ENCODE data around the gene ARMC12. TPM values are rescaled to one million over a fixed set of nuclear protein-coding genes. Genes with fewer than 3 reads are reported as not detected.
"Not testable (repeated sequence)": the region's sequence is repeated elsewhere in the genome, so short reads cannot be mapped to it uniquely, and the experiment has no call there.

Gene ARMC12
- total RNA-seq: 1 to 10 TPM in 1 of 3 donors, under 1 TPM in 2; 0.59 to 1.5 (median 0.64) TPM
- 0.36 TPM for total RNA-seq (2013)

DNA sequence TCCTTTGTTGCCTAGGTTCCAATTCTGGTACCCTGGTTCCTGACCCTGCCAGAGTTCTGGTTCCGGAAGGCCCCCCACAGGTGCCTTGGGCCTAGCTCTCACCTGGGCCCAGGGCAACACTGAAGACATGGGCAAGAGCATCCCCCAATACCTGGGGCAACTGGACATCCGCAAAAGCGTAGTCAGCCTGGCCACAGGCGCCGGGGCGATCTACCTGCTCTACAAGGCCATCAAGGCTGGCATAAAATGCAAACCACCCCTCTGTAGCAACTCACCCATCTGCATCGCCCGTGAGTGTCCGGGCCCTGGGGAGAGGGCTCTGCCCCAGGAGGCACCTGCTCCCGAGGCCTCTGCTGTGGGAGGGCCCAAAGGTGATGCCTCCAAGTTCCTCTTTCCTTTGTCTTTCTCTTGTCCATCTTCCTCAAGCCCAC lies at the start of gene ARMC12:
Gene ARMC12, plus strand, starts transcription at position 51 of the 431 bp plus-strand sequence. Its CDS starts 77 bp downstream, at position 128.
- peaks cover 35% of the 10 kb centered on the region for H3K4me1 ChIP-seq (ENCODE audit: control insufficient read depth, insufficient read depth, low read length)
- H3K27me3 ChIP-seq (ENCODE audit: control insufficient read depth, insufficient read depth, low read length): no peaks in the 10 kb centered on the region
- Mint-ChIP-seq H3K4me3 (peak within 1 kb of the TSS; percentile 35), H3K36me3 (no peaks in the 10 kb centered on the region), H3K27me3 (ENCODE audit: low read depth in 2 of 2) (no peaks in the 10 kb centered on the region), H3K9me3 (no peaks in the 10 kb centered on the region), H3K4me1 (peaks cover 26 to 31% of the 10 kb centered on the region in 2 donors), H3K27ac (peak within 1 kb of the TSS; percentile 42 to 80)
- no peaks in the 10 kb centered on the region for H3K9me3 ChIP-seq (ENCODE audit: control insufficient read depth, insufficient read depth, low read length)
- WGBS (ENCODE audit: insufficient coverage): 92% methylated on average over 10 of the region's 10 CpGs
- H3K36me3 ChIP-seq (ENCODE audit: control insufficient read depth, insufficient read depth, low read length): no peaks in the 10 kb centered on the region
- DNase-seq (no peak), ATAC-seq (no peak)
- no peak within 1 kb of the TSS for H3K27ac ChIP-seq (ENCODE audit: low read length)
- intact Hi-C loops (cut with micrococcal nuclease): loop anchor here (1.0 to 5.0 kb wide), 4 partner anchors 154 to 440 kb away; partner anchors contain the start of genes DEF6 and PPARD
- no peak for TF ChIP-seq CTCF (IDR thresholded peaks at IDR 0.05)
- H3K4me3 ChIP-seq (ENCODE audit: low read length): no peak within 1 kb of the TSS

- peak overlapping the region; percentile 58 for H3K27ac ChIP-seq (ENCODE audit: low read length)
- H3K4me1 Mint-ChIP-seq: peaks cover 17 to 22% of the 10 kb centered on the region in 2 donors
- H3K36me3 Mint-ChIP-seq: no peaks in the 10 kb centered on the region
- no peaks in the 10 kb centered on the region for H3K36me3 ChIP-seq (ENCODE audit: control insufficient read depth, insufficient read depth, low read length)
- no peaks in the 10 kb centered on the region for H3K27me3 ChIP-seq (ENCODE audit: control insufficient read depth, insufficient read depth, low read length)
- DNase-seq (peak; percentile 45 to 75), ATAC-seq (peak; percentile 29 to 47 (median 30))
- H3K27me3 Mint-ChIP-seq (ENCODE audit: low read depth in 2 of 2): no peaks in the 10 kb centered on the region
- no peaks in the 10 kb centered on the region for H3K9me3 Mint-ChIP-seq
- H3K4me3 ChIP-seq (ENCODE audit: low read length): peak overlapping the region; percentile 67
- intact Hi-C loops (cut with micrococcal nuclease): loop anchor here (2.0 kb wide), 1 partner anchor 19 kb away; no protein-coding TSS in a partner anchor
- peak overlapping the region; percentile 84 to 96 for H3K27ac Mint-ChIP-seq
- no peak for TF ChIP-seq CTCF (IDR thresholded peaks at IDR 0.05)
- peak overlapping the region; percentile 99 for H3K4me3 Mint-ChIP-seq
- H3K9me3 ChIP-seq (ENCODE audit: control insufficient read depth, insufficient read depth, low read length): no peaks in the 10 kb centered on the region
- H3K4me1 ChIP-seq (ENCODE audit: control insufficient read depth, insufficient read depth, low read length): peaks cover 6% of the 10 kb centered on the region
- WGBS (ENCODE audit: insufficient coverage): under 1% methylated on average over 100 of the region's 100 CpGs
Observed at GRCh38 chr6:35687658-35688604, 48.9 kb upstream of the ARMC12 start.

- peak within 1 kb of the TSS; percentile 84 to 96 for H3K27ac Mint-ChIP-seq
Observed at GRCh38 chr6:35688605-35689322, 48.1 kb upstream of the ARMC12 start, which contains the start of gene FKBP5. FKBP5 (minus strand) TSS chr6:35688915; CDS start chr6:35642824, 46,091 bp downstream.

DNA sequence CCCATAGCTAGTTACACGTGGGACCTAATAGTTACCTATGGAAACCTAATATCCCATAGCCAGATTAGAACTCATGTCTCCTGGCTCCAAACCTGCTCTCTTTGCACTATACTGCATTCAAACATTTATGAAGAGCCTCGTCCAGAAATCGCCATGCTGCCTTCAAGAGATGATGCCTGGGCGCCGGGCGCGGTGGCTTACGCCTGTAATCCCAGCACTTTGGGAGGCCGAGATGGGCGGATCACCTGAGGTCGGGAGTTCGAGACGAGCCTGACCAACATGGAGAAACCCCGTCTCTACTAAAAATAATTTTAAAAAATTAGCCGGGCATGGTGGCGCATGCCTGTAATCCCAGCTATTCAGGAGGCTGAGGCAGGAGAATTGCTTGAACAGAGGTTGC lies 46.8 kb upstream of the ARMC12 start:
- H3K4me3 ChIP-seq (ENCODE audit: low read length); DNase-seq; H3K4me1 ChIP-seq (ENCODE audit: control insufficient read depth, insufficient read depth, low read length); H3K36me3 Mint-ChIP-seq; H3K27me3 ChIP-seq (ENCODE audit: control insufficient read depth, insufficient read depth, low read length); H3K27ac Mint-ChIP-seq; H3K36me3 ChIP-seq (ENCODE audit: control insufficient read depth, insufficient read depth, low read length); intact Hi-C loops (cut with micrococcal nuclease); H3K9me3 Mint-ChIP-seq; H3K27me3 Mint-ChIP-seq (ENCODE audit: low read depth in 2 of 2); ATAC-seq; H3K27ac ChIP-seq (ENCODE audit: low read length); H3K9me3 ChIP-seq (ENCODE audit: control insufficient read depth, insufficient read depth, low read length): not testable (repeated sequence)
- peak overlapping the region; percentile 57 for H3K4me3 Mint-ChIP-seq
- H3K4me1 Mint-ChIP-seq: peaks cover 17 to 22% of the 10 kb centered on the region in 2 donors
- 98% methylated on average over 16 of the region's 16 CpGs for WGBS (ENCODE audit: insufficient coverage)

More at GRCh38 chr6:35688605-35689322, 48.1 kb upstream of the ARMC12 start, which contains the start of gene FKBP5:
- peaks cover 6% of the 10 kb centered on the region for H3K4me1 ChIP-seq (ENCODE audit: control insufficient read depth, insufficient read depth, low read length)
- intact Hi-C loops (cut with micrococcal nuclease): loop anchor here (1.0 to 2.0 kb wide), 2 partner anchors 20 to 40 kb away; no protein-coding TSS in a partner anchor
- 2% methylated on average over 80 of the region's 80 CpGs for WGBS (ENCODE audit: insufficient coverage)
- Mint-ChIP-seq H3K27me3 (ENCODE audit: low read depth in 2 of 2) (no peaks in the 10 kb centered on the region), H3K4me1 (peaks cover 17 to 22% of the 10 kb centered on the region in 2 donors), H3K36me3 (no peaks in the 10 kb centered on the region), H3K9me3 (no peaks in the 10 kb centered on the region), H3K4me3 (peak within 1 kb of the TSS; percentile 99)
- H3K4me3 ChIP-seq (ENCODE audit: low read length): peak within 1 kb of the TSS; percentile 67
- no peaks in the 10 kb centered on the region for H3K36me3 ChIP-seq (ENCODE audit: control insufficient read depth, insufficient read depth, low read length)
- ATAC-seq: peak; percentile 94 to 98 (median 95)
- TF ChIP-seq CTCF (IDR thresholded peaks at IDR 0.05): no peak
- peak; percentile 89 to 92 for DNase-seq
- no peaks in the 10 kb centered on the region for H3K9me3 ChIP-seq (ENCODE audit: control insufficient read depth, insufficient read depth, low read length)
- peak within 1 kb of the TSS; percentile 58 for H3K27ac ChIP-seq (ENCODE audit: low read length)
- H3K27me3 ChIP-seq (ENCODE audit: control insufficient read depth, insufficient read depth, low read length): no peaks in the 10 kb centered on the region
